Activated CD4-positive, alpha-beta T cell treated with anti-CD3 and anti-CD28 coated beads for 24 hours (primary cell): ENCODE results near the gene VPS13D.

ENCODE experiments used
- DNase-seq, 2 donors: peaks; one replicate each; pipeline ENCODE4 v3.0.0-alpha.2; 2020; ENCODE audit warnings: low read depth in 2 of 2

Gene VPS13D

DNA sequence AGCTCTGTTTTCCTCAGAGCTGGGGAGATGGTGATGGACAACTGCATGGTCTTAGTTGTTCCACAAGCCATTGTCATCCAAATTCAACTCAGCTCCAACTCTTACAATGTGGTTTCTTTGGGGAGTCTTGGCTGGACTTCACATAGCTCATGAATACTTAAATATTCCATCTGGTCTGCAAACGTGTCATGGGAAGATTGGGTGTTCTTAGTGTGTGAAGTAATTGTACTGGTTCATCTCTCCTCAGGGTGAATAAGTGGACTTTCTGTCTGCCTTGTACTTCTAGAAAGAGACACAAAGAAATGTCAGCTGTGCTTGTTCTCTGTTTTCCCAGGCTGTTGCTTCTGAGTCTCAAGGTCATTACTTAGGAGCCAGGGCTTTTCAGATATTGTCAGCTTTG, 106.6 kb downstream of the VPS13D start:
- DNase-seq: no peak

- DNase-seq: no peak
These were observed 108.2 kb downstream of the VPS13D start for GRCh38 chr1:12338017-12338416.

DNA sequence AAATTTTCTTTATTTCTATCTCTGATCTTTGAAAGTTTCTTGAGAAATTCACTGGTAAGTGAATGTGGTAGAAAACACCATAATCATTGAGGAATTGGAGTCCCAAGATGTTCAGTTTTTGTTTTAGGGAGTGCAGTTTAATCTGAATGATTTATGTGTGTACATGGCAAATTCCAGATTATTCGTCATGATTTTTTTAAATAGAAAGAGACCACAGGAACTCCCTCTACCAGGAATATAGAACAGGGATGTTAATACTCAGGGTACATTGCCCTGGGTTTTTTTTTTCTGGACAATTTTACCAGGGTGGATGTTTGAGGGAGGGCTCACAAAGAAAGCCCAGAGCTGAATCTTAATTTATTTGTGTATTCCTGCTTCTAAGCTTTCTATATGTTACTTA, 109.0 kb downstream of the VPS13D start:
- DNase-seq: no peak

DNA sequence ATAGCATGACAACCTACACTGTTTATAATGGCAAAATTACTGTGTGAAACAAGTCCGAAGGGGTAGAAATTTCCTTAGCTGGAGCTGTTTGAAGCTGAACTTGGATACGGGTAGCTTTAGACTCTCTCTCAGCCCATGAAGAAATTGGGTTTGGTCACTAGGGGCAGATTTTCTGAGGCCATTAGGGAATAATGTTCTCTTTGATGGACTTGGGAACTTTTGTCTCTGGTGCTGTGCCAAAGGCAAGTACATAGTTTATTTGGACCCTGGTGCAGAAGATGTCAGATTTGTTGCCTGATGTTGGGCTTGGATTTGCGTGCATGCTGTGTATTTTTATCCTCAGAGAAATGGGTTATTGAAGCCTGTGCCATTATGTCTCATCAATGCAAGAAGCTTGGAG, 109.6 kb downstream of the VPS13D start:
- no peak for DNase-seq

- DNase-seq: no peak
These were observed 110.1 kb downstream of the VPS13D start for GRCh38 chr1:12339811-12340543.

- DNase-seq: no peak
These were observed 110.7 kb downstream of the VPS13D start for GRCh38 chr1:12340544-12340930.

DNA sequence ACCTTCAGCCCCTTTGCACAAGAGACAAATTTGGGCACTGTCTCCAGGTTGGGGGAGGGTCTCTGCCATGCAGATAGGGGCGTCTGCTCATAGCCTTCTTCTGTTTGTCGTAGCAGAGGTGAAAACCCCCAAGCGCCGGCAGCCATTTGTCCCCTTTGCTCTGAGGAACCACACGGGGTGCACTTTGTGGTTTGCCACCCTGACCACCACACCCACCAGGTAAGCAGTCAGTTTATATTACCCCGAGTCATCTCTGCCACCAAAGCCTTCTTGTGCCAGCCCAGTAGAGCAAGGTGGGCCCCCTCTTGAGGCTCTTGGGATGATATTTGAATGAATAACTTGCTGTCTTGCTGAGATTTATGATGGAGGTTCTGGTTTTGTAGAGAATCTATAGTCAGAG, 111.8 kb downstream of the VPS13D start:
- no peak for DNase-seq

DNA sequence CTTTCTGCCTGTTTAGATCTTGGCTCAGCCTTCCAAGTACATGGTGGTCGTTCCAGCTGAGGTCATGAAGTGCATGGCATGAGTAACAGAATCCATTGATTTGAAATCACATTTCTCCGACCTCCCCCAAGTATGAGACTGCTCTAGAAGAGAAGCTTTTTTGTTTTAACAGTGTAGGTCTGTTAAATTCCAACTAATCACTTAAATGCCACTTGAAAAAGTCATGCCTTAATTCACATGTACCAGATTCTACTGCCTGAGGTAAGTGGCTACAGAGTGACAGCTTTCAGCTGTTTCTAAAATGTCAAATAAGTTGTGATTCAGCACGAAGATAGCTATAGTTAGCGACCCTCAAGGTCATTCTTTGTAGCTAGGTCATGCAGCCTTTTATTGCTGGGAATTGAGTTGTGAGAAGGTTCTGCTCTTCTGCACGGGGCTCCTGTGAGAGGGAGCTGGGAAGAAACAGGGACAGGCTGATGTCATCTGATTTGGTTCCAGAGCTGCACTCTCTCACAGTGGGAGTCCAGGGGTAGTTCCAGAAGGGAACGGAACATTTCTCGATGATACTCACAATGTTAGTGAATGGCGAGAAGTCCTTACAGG, 112.7 kb downstream of the VPS13D start:
- no peak for DNase-seq

GRCh38 chr1:12343823-12344487, 114.1 kb downstream of the VPS13D start:
- DNase-seq: no peak

- no peak for DNase-seq
These were observed 114.9 kb downstream of the VPS13D start for GRCh38 chr1:12344596-12345349.

DNA sequence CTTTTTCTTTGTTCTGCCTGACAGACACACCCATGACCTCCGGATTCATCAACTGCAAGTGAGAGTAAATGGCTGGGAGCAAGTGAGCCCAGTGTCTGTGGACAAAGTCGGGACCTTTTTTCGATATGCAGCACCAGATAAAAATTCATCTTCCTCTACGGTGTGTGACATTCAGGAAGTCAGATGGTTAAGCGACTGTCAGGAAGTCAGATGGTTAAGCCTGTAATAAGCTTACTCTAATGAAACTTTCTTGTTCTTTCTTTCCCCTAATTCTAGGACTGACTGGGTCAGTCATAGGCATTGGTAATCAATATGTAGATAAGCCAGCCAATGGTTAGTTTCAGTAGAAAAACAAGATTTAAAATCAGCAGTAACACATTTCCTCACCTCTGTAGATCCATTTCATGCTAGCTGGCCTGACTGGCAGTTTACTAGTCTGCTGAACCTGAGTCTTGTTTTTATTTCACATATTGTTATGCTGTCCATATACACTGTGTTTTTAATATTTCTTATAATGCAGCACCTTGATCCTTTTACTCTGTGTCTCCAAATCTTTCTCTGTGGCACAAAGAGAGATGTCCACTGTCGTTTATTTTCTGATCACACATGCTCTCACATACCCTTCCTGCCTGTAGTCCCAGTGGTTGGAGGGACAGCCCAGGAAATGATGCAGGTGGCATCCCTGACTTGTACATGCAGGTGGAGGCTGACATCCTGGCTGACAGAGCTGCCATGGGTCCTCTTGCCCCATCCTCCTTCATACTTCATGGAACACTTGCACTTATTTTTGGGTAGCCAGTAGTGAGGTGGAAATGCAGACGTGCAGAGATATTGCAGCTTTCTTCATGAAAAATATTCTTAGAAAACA, 115.8 kb downstream of the VPS13D start:
- DNase-seq: no peak

DNA sequence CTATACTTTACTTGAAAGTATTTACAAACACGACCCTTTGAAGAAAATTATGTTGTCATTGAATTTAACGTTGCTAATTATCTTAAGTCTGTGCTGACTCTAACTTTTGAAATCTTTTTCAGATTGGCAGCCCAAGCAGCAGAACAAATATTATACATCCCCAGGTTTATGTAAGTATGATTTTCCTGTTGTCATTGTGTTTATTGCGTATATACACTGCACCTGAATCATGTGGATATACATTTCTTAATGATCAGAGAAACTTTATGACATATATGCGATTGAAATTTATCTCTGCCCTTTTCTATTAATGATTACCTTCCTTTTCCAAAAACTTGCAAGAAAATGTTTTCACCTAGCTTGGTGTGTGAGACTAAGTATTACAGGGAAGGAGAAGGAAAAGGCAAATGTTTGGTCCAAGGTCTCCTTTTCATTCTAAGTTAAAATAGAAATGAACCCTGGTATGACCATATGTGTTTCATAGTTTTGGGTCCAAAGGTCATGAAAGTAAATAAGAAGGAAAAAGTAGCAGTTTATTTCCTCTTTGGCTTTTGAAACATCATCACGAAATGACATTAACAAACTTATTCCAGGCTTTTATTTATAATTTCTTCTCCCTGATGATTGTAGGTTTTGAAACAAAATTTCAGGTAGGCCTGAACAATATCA, 116.8 kb downstream of the VPS13D start:
- DNase-seq: no peak

- DNase-seq: no peak
These were observed 118.3 kb downstream of the VPS13D start for GRCh38 chr1:12348113-12348512.

- DNase-seq: no peak
These were observed 124.2 kb downstream of the VPS13D start for GRCh38 chr1:12353981-12354380.

DNA sequence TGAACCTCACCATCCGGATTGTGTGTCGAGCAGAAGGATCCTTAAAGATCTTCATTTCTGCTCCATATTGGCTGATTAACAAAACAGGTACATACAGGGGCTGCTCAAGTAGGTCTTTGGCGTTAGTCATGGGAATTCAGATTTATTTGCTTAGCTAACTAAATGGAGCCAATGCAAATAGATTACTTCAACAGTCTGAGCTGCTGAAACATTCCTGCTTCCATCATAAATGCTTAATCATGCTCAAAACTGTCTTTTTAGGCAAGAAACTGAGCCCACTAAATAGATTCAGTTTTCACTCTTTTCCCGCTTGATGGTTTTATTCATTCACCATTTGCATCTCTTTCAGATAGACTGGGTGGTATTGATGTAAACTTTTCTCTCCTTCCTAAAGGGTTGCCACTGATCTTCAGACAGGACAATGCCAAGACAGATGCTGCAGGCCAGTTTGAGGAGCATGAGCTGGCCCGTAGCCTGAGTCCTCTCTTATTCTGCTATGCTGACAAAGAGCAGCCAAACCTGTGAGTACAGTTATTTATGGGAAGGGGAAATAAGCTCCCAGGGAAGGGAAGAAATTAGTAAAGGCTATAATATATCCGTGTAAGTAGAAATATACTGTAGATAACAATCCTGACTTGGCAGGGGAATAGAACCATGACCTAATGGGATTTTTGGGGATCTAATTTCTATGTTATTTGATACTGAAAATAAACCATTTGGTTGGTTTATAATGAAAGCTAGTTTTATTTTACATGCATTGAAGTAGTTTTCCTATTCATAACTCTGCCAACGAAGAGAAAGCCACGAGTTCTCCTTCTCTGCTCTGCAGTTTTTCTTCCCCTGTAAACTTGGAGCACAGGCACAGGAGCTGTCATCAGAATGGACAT, 126.4 kb downstream of the VPS13D start:
- DNase-seq: no peak

DNA sequence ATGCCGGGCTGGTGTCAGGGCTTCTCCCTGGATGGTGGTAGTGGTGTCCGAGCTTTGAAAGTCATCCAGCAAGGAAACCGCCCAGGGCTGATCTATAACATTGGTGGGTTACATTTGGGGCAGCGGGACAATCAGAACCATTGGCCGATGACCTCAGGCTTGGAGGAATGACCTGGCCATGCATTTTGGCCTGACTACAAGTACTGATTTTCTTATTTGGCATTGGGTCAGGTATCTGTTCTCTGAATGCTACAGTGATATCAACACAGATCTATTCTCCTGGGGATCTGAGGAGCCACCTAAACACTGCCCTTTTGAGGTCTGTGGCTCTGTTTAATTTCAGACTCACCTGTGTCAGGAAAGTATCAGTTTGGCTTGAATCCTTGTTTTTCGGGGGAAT, 128.7 kb downstream of the VPS13D start:
- DNase-seq: no peak

- no peak for DNase-seq
These were observed 129.7 kb downstream of the VPS13D start for GRCh38 chr1:12359359-12360133.

DNA sequence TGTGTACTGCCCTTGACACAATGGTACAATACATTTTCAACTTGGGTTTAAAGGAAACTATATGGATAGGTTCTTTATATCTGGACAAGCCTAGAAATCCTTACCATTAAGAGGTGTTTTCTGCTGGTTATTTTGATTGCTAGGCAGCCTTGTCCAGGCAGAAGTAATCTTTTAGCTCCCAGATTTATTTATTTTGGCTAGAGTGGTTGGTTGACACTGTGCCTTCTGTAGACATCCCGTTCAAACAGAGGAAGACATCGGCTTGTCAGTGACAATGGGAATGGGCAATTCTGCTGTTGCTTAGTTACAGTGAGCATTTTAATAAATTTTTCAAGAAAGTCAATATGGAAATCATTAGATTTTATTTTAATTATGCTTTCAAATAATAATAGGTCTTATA, 138.8 kb downstream of the VPS13D start:
- DNase-seq: no peak

DNA sequence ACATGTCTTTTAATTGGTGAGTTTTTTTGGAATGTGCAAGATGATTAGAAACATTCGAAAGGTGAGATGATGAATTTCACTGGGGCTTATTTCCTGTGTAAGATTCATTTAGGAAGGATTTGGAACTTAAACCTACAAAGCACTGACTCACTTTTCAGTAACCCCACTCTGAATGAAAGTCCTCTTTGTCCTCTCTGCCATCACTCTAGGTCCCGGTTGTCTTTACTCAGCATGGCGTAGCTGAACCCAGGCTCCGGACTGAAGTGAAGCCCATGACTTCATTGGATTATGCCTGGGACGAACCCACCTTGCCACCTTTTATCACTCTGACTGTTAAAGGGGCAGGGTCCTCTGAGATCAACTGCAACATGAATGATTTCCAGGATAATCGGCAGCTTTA, 139.4 kb downstream of the VPS13D start:
- DNase-seq: no peak
